H1 (cell line): ENCODE data around the gene VDR. TPM values are rescaled to one million over a fixed set of nuclear protein-coding genes. Genes with fewer than 3 reads are reported as not detected.

Experiments used
- ATF3 ChIP-seq: IDR thresholded peaks from 2 replicates; pipeline ENCODE4 v1.6.1; 2011; ENCODE audit warnings: low read depth, mild to moderate bottlenecking, low read length; ENCODE audit not compliant: insufficient read depth
- HDAC6 ChIP-seq: IDR thresholded peaks from one replicate; pipeline ENCODE4 v1.7.1; 2012; ENCODE audit warnings: low read depth, mild to moderate bottlenecking, inconsistent platforms, low read length, moderate library complexity
- NANOG ChIP-seq: IDR thresholded peaks from 2 replicates; pipeline ENCODE4 v1.6.1; 2011; ENCODE audit warnings: low read length, low read depth, mild to moderate bottlenecking, inconsistent platforms; ENCODE audit not compliant: insufficient read depth, poor library complexity, severe bottlenecking
- POLR2AphosphoS5 ChIP-seq: IDR thresholded peaks from 2 replicates; pipeline ENCODE4 v1.6.1; 2011; ENCODE audit warnings: low read depth, low read length
- SP1 ChIP-seq: IDR thresholded peaks from 2 replicates; pipeline ENCODE4 v1.6.1; 2011; ENCODE audit warnings: low read depth, low read length
- TEAD4 ChIP-seq: IDR thresholded peaks from 2 replicates; pipeline ENCODE4 v1.6.1; 2012; ENCODE audit warnings: low read depth, low read length, inconsistent platforms, mixed read lengths
- polyA plus RNA-seq, 7 experiments: library from polyadenylated mRNA; depleted of rRNA in 3 of 7; stranded (reverse) in 5 of 7; unstranded in 2 of 7; fragments of >200 nt in 5 of 7; fragments of 200-250 nt in 2 of 7; gene quantifications; 1 replicate in 5 of 7; 2 replicates in 1 of 7; 4 replicates in 1 of 7; pipeline versions ENCODE4 v1.2.1 to v1.2.3, GENCODE V29; 2011 to 2013; ENCODE audit warnings: missing spikeins in 2 of 7, mixed read lengths in 2 of 7
- total RNA-seq: library from RNA; stranded (reverse); fragmentation: NEBNext Ultra II Directional; extraction: Animal tissue kit (Norgen Biotek cat#: 25700); gene quantifications from 2 replicates; pipeline ENCODE4 v1.2.1, GENCODE V29; 2021
- TF ChIP-seq, protein P1 (sequence below), 3 experiments: IDR thresholded peaks; 1 replicate in 2 of 3; 2 replicates in 1 of 3; pipeline versions ENCODE4 v1.5.1 to v1.6.1; 2011; ENCODE audit warnings: low read length in 3 of 3, mild to moderate bottlenecking in 3 of 3, inconsistent platforms in 2 of 3, low read depth in 1 of 3, moderate library complexity in 1 of 3; ENCODE audit not compliant: insufficient read depth in 1 of 3; ENCODE audit errors: control extremely low read depth in 1 of 3

The VDR gene
- total and polyA plus RNA-seq, 2 of the 8 experiments (the other 6 are each of a cell fraction or from before 2014, with no cell fraction given): 0.44 to 0.65 TPM

DNA sequence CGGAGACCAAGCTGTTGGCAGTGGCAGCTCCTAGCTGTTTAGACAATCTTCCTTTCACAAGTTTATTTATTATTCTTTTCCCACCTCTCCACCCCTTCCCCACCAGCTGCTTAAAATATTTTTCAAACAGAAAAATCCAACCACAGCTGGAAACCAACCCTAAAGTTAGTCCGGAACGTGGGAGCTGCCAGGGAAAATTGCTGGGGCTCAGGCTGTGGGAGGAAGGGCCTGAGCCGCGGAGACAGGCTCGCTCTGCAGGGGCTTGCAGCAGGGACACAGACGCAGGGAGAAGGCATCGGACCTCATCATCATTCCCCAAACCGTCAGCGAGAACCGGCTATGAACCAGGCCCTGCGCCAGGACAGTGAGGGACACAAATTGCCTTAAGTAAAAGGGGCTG is 42.5 kb upstream of the VDR start (continued):
- TF ChIP-seq, protein P1, sequence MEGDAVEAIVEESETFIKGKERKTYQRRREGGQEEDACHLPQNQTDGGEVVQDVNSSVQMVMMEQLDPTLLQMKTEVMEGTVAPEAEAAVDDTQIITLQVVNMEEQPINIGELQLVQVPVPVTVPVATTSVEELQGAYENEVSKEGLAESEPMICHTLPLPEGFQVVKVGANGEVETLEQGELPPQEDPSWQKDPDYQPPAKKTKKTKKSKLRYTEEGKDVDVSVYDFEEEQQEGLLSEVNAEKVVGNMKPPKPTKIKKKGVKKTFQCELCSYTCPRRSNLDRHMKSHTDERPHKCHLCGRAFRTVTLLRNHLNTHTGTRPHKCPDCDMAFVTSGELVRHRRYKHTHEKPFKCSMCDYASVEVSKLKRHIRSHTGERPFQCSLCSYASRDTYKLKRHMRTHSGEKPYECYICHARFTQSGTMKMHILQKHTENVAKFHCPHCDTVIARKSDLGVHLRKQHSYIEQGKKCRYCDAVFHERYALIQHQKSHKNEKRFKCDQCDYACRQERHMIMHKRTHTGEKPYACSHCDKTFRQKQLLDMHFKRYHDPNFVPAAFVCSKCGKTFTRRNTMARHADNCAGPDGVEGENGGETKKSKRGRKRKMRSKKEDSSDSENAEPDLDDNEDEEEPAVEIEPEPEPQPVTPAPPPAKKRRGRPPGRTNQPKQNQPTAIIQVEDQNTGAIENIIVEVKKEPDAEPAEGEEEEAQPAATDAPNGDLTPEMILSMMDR (IDR thresholded peaks at IDR 0.05; ENCODE audit: control extremely low read depth in 1 of 3, insufficient read depth in 1 of 3, low read depth in 1 of 3, low read length in 3 of 3): no peak
- TF ChIP-seq HDAC6 (no peak), TEAD4 (no peak), NANOG (no peak), SP1 (no peak), POLR2AphosphoS5 (no peak), ATF3 (no peak)
